ENCODE results near the gene TOR1B.
A peak's percentile ranks its signal among the peaks of the same experiment; 100 is the strongest.

The TOR1B gene

DNA sequence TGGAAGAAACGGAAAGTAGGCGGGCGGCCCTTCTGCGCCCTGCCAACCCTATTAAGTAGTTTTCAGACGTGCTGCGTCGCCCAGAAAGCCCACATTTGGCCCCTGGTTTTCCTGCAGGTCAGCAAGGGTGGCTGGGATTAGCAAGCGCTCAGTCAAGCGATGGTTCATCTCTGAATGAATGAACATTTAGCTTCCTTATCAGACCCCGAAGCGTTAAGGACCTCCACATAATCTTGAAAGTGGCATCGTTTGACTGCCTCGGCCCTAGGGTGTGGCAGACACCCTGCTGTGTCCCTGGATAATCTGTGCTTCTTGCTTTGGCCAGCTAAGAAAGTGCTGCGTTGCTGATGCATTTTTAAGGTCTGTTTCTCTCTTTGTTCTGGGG lies 684 bp downstream of the TOR1B start:
- Histone ChIP-seq H3K9me3 (ENCODE audit: control insufficient read depth, insufficient read depth, low read length) (no peaks in the 10 kb centered on the region), H3F3A (ENCODE audit: control insufficient read depth, insufficient read depth) (peaks cover 5% of the 10 kb centered on the region; the same call in 1 of the 2 replicates), H3K4me1 (ENCODE audit: control insufficient read depth, low read length) (peaks cover 12% of the 10 kb centered on the region), H3K27ac (ENCODE audit: low read depth, low read length) (no peak overlapping the region), H3K4me3 (ENCODE audit: low read length) (peak overlapping the region; percentile 85), H3K79me2 (ENCODE audit: control insufficient read depth, low read length) (peaks cover 11% of the 10 kb centered on the region), H3K4me2 (ENCODE audit: low read length) (peak overlapping the region; percentile 87), H4K20me1 (ENCODE audit: control insufficient read depth, insufficient read depth, low read depth, low read length) (no peaks in the 10 kb centered on the region), H3K9me2 (replicated peaks; ENCODE audit: control insufficient read depth, low read length) (no peaks in the 10 kb centered on the region), H3K27me3 (ENCODE audit: control insufficient read depth, low read length) (no peaks in the 10 kb centered on the region), H3K36me3 (ENCODE audit: control insufficient read depth, low read length) (peaks cover 12% of the 10 kb centered on the region)
- TF ChIP-seq EZH2phosphoT487 (IDR thresholded peaks at IDR 0.05; ENCODE audit: borderline replicate concordance, low read length) (no peak), CTCF (IDR thresholded peaks at IDR 0.05; ENCODE audit: low read depth, low read length, poor library complexity, severe bottlenecking) (no peak)

- Histone ChIP-seq H3K27me3 (ENCODE audit: control insufficient read depth, low read length) (no peaks in the 10 kb centered on the region), H3K36me3 (ENCODE audit: control insufficient read depth, low read length) (peaks cover 29% of the 10 kb centered on the region), H3K27ac (ENCODE audit: low read depth, low read length) (no peak overlapping the region), H3K79me2 (ENCODE audit: control insufficient read depth, low read length) (peaks cover 11% of the 10 kb centered on the region), H3F3A (ENCODE audit: control insufficient read depth, insufficient read depth) (peaks cover 5% of the 10 kb centered on the region; the same call in 1 of the 2 replicates), H3K9me2 (replicated peaks; ENCODE audit: control insufficient read depth, low read length) (no peaks in the 10 kb centered on the region), H3K9me3 (ENCODE audit: control insufficient read depth, insufficient read depth, low read length) (no peaks in the 10 kb centered on the region), H3K4me3 (ENCODE audit: low read length) (no peak overlapping the region), H3K4me1 (ENCODE audit: control insufficient read depth, low read length) (peaks cover 15% of the 10 kb centered on the region), H4K20me1 (ENCODE audit: control insufficient read depth, insufficient read depth, low read depth, low read length) (no peaks in the 10 kb centered on the region), H3K4me2 (ENCODE audit: low read length) (no peak overlapping the region)
- TF ChIP-seq CTCF (IDR thresholded peaks at IDR 0.05; ENCODE audit: low read depth, low read length, poor library complexity, severe bottlenecking) (no peak), EZH2phosphoT487 (IDR thresholded peaks at IDR 0.05; ENCODE audit: borderline replicate concordance, low read length) (no peak)
These were observed 3.1 kb downstream of the TOR1B start for GRCh38 chr9:129806061-129806460.

GRCh38 chr9:129809346-129809745 lies 6.4 kb downstream of the TOR1B start:
- H3K4me1 ChIP-seq (ENCODE audit: control insufficient read depth, low read length) = peaks cover 7% of the 10 kb centered on the region
- H3K79me2 ChIP-seq (ENCODE audit: control insufficient read depth, low read length) = peaks cover 5% of the 10 kb centered on the region
- H4K20me1 ChIP-seq (ENCODE audit: control insufficient read depth, insufficient read depth, low read depth, low read length) = no peaks in the 10 kb centered on the region
- H3K9me2 ChIP-seq (replicated peaks; ENCODE audit: control insufficient read depth, low read length) = no peaks in the 10 kb centered on the region
- H3K27ac ChIP-seq (ENCODE audit: low read depth, low read length) = no peak overlapping the region
- H3K4me3 ChIP-seq (ENCODE audit: low read length) = no peak overlapping the region
- no peaks in the 10 kb centered on the region for H3K27me3 ChIP-seq (ENCODE audit: control insufficient read depth, low read length)
- H3K9me3 ChIP-seq (ENCODE audit: control insufficient read depth, insufficient read depth, low read length) = no peaks in the 10 kb centered on the region
- H3K36me3 ChIP-seq (ENCODE audit: control insufficient read depth, low read length) = peaks cover 54% of the 10 kb centered on the region
- H3K4me2 ChIP-seq (ENCODE audit: low read length) = no peak overlapping the region
- no peak for TF ChIP-seq CTCF (IDR thresholded peaks at IDR 0.05; ENCODE audit: low read depth, low read length, poor library complexity, severe bottlenecking)
- TF ChIP-seq EZH2phosphoT487 (IDR thresholded peaks at IDR 0.05; ENCODE audit: borderline replicate concordance, low read length) = no peak
- peaks cover 5% of the 10 kb centered on the region; the same call in 1 of the 2 replicates for H3F3A ChIP-seq (ENCODE audit: control insufficient read depth, insufficient read depth)

All from DOHH2 (cell line).